Hepatocyte (in vitro differentiated cells): ENCODE results near the gene JCHAIN.

Experiments
- CTCF ChIP-seq: fragments of 200-600 bp; sonication (generic); IDR thresholded peaks from 2 replicates; pipeline ENCODE4 v1.5.1; 2016; ENCODE audit warnings: antibody characterized with exemption, mild to moderate bottlenecking; ENCODE audit not compliant: poor library complexity
- EZH2 ChIP-seq: fragments of 200-600 bp; sonication (generic); IDR thresholded peaks from 2 replicates; pipeline ENCODE4 v1.6.1; 2016; ENCODE audit warnings: antibody characterized with exemption, mild to moderate bottlenecking, borderline replicate concordance
- EZH2phosphoT487 ChIP-seq: fragments of 200-600 bp; sonication (generic); IDR thresholded peaks from one replicate; pipeline ENCODE4 v1.6.1; 2018; ENCODE audit warnings: antibody characterized with exemption, mild to moderate bottlenecking, low read depth, moderate library complexity; ENCODE audit not compliant: unreplicated experiment, severe bottlenecking

GRCh38 chr4:70704215-70704930 is 38.1 kb upstream of the JCHAIN start:
- TF ChIP-seq CTCF (peak; percentile 57), EZH2phosphoT487 (no peak), EZH2 (no peak)
